Naive thymus-derived CD4-positive, alpha-beta T cell (primary cell): ENCODE results near the gene TOPBP1. TPM values are rescaled to one million over a fixed set of nuclear protein-coding genes. Genes with fewer than 3 reads are reported as not detected.

ENCODE experiments used
- ATAC-seq: fragments of 150-1000 bp; cut with Tn5 transposase; 2 replicates; pipeline ENCODE4 v1.10.0; 2021; ENCODE audit warnings: mild to moderate bottlenecking, moderate library complexity
- CTCF ChIA-PET: fragments of 350-600 bp; sonication (Branson Sonifier 250); formaldehyde crosslinking; loops from one replicate; lab custom pipeline; 2021; ENCODE audit warnings: antibody characterized with exemption; lab: Charles Lee
- POLR2A ChIA-PET: fragments of 350-600 bp; sonication (Branson Sonifier 250); formaldehyde crosslinking; loops from one replicate; lab custom pipeline; 2021; ENCODE audit warnings: antibody characterized with exemption, inconsistent platforms; lab: Charles Lee
- DNase-seq, 9 donors: peaks; one replicate each; pipeline versions ENCODE4 v3.0.0 to v3.0.0-alpha.2; 2020 to 2022; ENCODE audit warnings: mixed read lengths in 1 of 9
- H3K27ac ChIP-seq: one replicate; pipeline ENCODE4 v1.7.0; 2013; ENCODE audit warnings: mild to moderate bottlenecking, low read depth, low read length, moderate library complexity
- H3K27me3 ChIP-seq, 2 donors: one replicate each; pipeline ENCODE4 v1.7.0; 2013; ENCODE audit warnings: low read length in 2 of 2, mild to moderate bottlenecking in 2 of 2, moderate library complexity in 2 of 2; ENCODE audit not compliant: control insufficient read depth in 2 of 2, insufficient read depth in 2 of 2
- H3K36me3 ChIP-seq, 3 experiments: 1 replicate in 2 of 3; 2 replicates in 1 of 3; pipeline ENCODE4 v1.7.0; 2013; ENCODE audit warnings: low read length in 3 of 3, mild to moderate bottlenecking in 3 of 3, moderate library complexity in 1 of 3; ENCODE audit not compliant: insufficient read depth in 3 of 3, control insufficient read depth in 2 of 3
- H3K4me1 ChIP-seq, 2 donors: one replicate each; pipeline ENCODE4 v1.7.0; 2013; ENCODE audit warnings: low read length in 2 of 2, mild to moderate bottlenecking in 2 of 2, moderate library complexity in 1 of 2; ENCODE audit not compliant: control insufficient read depth in 2 of 2, insufficient read depth in 2 of 2
- H3K4me3 ChIP-seq: 2 replicates; pipeline ENCODE4 v1.7.0; 2013; ENCODE audit warnings: mild to moderate bottlenecking, low read length
- H3K9me3 ChIP-seq, 3 experiments: 1 replicate in 2 of 3; 2 replicates in 1 of 3; pipeline ENCODE4 v1.7.0; 2013; ENCODE audit warnings: low read length in 3 of 3; ENCODE audit not compliant: control insufficient read depth in 2 of 3
- H3K27ac Mint-ChIP-seq, 9 donors: one replicate each; pipeline ENCODE4 v1.8.0; 2020 to 2022; ENCODE audit warnings: mixed read lengths in 9 of 9, mild to moderate bottlenecking in 8 of 9, moderate library complexity in 5 of 9, inconsistent platforms in 2 of 9
- H3K27me3 Mint-ChIP-seq, 5 donors: one replicate each; pipeline ENCODE4 v1.8.0; 2021 to 2022; ENCODE audit warnings: mixed read lengths in 5 of 5, mild to moderate bottlenecking in 1 of 5
- H3K36me3 Mint-ChIP-seq, 5 donors: one replicate each; pipeline ENCODE4 v1.8.0; 2020 to 2022; ENCODE audit warnings: mixed read lengths in 5 of 5, mild to moderate bottlenecking in 3 of 5, inconsistent platforms in 1 of 5
- H3K4me1 Mint-ChIP-seq, 7 donors: one replicate each; pipeline ENCODE4 v1.8.0; 2020 to 2022; ENCODE audit warnings: mixed read lengths in 7 of 7, mild to moderate bottlenecking in 3 of 7, inconsistent platforms in 1 of 7
- H3K4me3 Mint-ChIP-seq, 10 donors: one replicate each; pipeline ENCODE4 v1.8.0; 2020 to 2022; ENCODE audit warnings: mild to moderate bottlenecking in 10 of 10, mixed read lengths in 10 of 10, moderate library complexity in 6 of 10, inconsistent platforms in 2 of 10
- H3K9me3 Mint-ChIP-seq, 11 donors: one replicate each; pipeline ENCODE4 v1.8.0; 2020 to 2022; ENCODE audit warnings: mixed read lengths in 11 of 11, mild to moderate bottlenecking in 4 of 11, inconsistent platforms in 1 of 11, moderate library complexity in 1 of 11
- intact Hi-C, 2 donors: fragments of 100-400 bp; cut with micrococcal nuclease; formaldehyde crosslinking; loops; one replicate each; pipeline ENCODE4 v1.15.1; 2023
- polyA plus RNA-seq, 2 donors: library from polyadenylated mRNA; unstranded; fragments of 300-500 nt; fragmentation: Illumina TruSeq; gene quantifications; one replicate each; pipeline ENCODE4 v1.2.3, GENCODE V29; 2021
- total RNA-seq, 6 experiments: library from RNA in 5 of 6; stranded (reverse) in 5 of 6; gene quantifications; 1 replicate in 5 of 6; 2 replicates in 1 of 6; pipeline ENCODE4 v1.2.3 and lab custom pipeline; 2021 to 2026

Gene TOPBP1
- total and polyA plus RNA-seq, 7 experiments from 2014 or later, result 5.2 to 73.8 (median 28.7) TPM

DNA sequence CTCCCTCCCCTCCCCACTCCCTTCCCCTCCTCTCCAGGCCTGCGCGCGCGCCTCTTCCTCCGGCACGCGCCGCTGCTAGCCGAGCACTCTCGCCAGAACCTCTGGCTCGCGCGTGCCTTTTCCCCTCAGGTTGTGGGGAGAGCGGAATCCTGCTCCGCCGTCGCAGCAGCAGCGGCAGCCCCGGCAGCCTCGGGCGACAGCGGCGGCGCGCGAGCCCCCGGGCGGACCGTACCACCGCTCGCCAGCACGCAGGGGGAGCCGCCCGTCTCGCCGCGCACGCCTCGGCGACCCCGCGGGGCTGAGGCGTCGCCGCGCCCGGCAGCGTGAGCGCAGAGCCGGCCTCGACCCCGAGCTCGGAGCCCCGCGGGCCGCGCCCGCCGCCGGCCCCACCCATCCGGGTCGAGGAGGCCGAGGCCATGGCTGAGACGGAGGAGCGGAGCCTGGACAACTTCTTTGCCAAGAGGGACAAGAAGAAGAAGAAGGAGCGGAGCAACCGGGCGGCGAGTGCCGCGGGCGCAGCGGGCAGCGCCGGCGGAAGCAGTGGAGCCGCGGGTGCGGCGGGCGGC lies 88.0 kb downstream of the TOPBP1 start, which contains the start of gene CDV3:
Gene CDV3 (plus strand): TSS at position 58 of the 566 bp plus-strand sequence. CDS start 359 bp downstream, at position 417.
- DNase-seq (no peak), ATAC-seq (peak; percentile 62)
- Histone ChIP-seq H3K4me1 (peaks cover 34 to 44% of the 10 kb centered on the region in 2 donors), H3K27ac (peak within 1 kb of the TSS; percentile 90), H3K9me3 (no peaks in the 10 kb centered on the region), H3K4me3 (peak within 1 kb of the TSS; percentile 83), H3K36me3 (peaks cover 6 to 19% (median 7%) of the 10 kb centered on the region in 3 experiments), H3K27me3 (no peaks in the 10 kb centered on the region)
- H3K27ac Mint-ChIP-seq, result peak within 1 kb of the TSS; percentile 91 to 100 (median 98)
- ChIA-PET POLR2A (interaction anchor here (0.6 to 9.8 kb wide), 21 partner anchors 11 to 1156 kb away, joined by 3 to 179 read pairs (median 4); partner anchors contain the start of genes ANAPC13, CEP63, DNAJC13 and RYK), CTCF (interaction anchor here (1.4 to 2.3 kb wide), 3 partner anchors 82 to 85 kb away, joined by 6 to 18 read pairs (median 10); no protein-coding TSS in a partner anchor)
- peaks cover 0 to 2% (median 0%) of the 10 kb centered on the region in 11 donors for H3K9me3 Mint-ChIP-seq
- no peaks in the 10 kb centered on the region for H3K27me3 Mint-ChIP-seq
- peaks cover 0 to 35% (median 16%) of the 10 kb centered on the region in 5 donors for H3K36me3 Mint-ChIP-seq
- H3K4me3 Mint-ChIP-seq, result peak within 1 kb of the TSS; percentile 89 to 100 (median 96)
- intact Hi-C loops, result loop anchor here (1.0 to 5.0 kb wide), 16 partner anchors 67 to 1156 kb away; partner anchors contain the start of genes NPHP3 (in 2 of the 2), SRPRB (in 2 of the 2), CEP63 (in 1 of the 2) and DNAJC13 (in 1 of the 2)
- peaks cover 31 to 72% (median 58%) of the 10 kb centered on the region in 7 donors for H3K4me1 Mint-ChIP-seq

DNA sequence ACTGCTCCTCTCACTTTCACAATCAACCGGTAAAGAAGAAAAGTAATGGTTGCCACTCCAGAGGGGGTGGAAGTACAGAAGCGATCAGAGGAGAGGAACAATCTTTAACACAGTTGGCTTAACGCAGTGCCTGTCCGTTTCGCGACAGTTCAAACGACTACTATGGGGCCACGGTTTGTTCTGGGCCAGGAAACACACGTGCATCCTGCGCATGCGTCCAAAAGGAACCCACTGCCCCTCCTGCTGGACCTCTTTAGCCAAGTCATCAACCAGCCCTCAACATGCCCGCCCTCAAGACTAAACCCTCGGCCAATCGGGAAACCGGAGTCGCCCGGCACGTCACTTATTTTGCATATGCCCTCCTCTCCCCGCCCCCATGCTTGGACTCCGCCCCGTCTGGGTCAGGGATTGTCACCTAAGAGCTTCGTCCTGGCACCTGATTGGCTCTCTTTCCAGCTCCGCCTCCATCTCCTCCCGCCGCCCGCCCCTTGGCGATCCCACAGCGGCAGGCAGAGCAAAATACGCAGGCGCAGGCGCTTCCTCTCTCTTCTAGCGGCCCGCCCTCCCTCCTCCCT lies 88.6 kb downstream of the TOPBP1 start:
- H3K27ac ChIP-seq, result peak overlapping the region; percentile 90
- H3K27me3 ChIP-seq, result no peaks in the 10 kb centered on the region
- peaks cover 0 to 2% (median 0%) of the 10 kb centered on the region in 11 donors for H3K9me3 Mint-ChIP-seq
- H3K4me1 Mint-ChIP-seq, result peaks cover 26 to 67% (median 53%) of the 10 kb centered on the region in 7 donors
- H3K4me3 Mint-ChIP-seq, result peak overlapping the region; percentile 74 to 99 (median 89)
- ChIA-PET CTCF (interaction anchor here (2.0 to 2.3 kb wide), 2 partner anchors 82 to 84 kb away, joined by 10 to 18 read pairs; no protein-coding TSS in a partner anchor), POLR2A (interaction anchor here (0.6 to 9.8 kb wide), 20 partner anchors 18 to 1156 kb away, joined by 3 to 179 read pairs (median 4); partner anchors contain the start of genes ANAPC13, CEP63, DNAJC13 and RYK)
- no peaks in the 10 kb centered on the region for H3K27me3 Mint-ChIP-seq
- H3K36me3 Mint-ChIP-seq, result peaks cover 0 to 34% (median 16%) of the 10 kb centered on the region in 5 donors
- peaks cover under 1 to 14% (median 2%) of the 10 kb centered on the region in 3 experiments for H3K36me3 ChIP-seq
- ATAC-seq (peak; percentile 90), DNase-seq (peak; percentile 99 to 100 (median 100))
- intact Hi-C loops, result loop anchor here (1.0 to 5.0 kb wide), 16 partner anchors 67 to 1156 kb away; partner anchors contain the start of genes NPHP3 (in 2 of the 2), SRPRB (in 2 of the 2), CEP63 (in 1 of the 2) and DNAJC13 (in 1 of the 2)
- peak overlapping the region; percentile 91 to 100 (median 98) for H3K27ac Mint-ChIP-seq
- peaks cover 29 to 38% of the 10 kb centered on the region in 2 donors for H3K4me1 ChIP-seq
- peak overlapping the region; percentile 59 for H3K4me3 ChIP-seq
- no peaks in the 10 kb centered on the region for H3K9me3 ChIP-seq

DNA sequence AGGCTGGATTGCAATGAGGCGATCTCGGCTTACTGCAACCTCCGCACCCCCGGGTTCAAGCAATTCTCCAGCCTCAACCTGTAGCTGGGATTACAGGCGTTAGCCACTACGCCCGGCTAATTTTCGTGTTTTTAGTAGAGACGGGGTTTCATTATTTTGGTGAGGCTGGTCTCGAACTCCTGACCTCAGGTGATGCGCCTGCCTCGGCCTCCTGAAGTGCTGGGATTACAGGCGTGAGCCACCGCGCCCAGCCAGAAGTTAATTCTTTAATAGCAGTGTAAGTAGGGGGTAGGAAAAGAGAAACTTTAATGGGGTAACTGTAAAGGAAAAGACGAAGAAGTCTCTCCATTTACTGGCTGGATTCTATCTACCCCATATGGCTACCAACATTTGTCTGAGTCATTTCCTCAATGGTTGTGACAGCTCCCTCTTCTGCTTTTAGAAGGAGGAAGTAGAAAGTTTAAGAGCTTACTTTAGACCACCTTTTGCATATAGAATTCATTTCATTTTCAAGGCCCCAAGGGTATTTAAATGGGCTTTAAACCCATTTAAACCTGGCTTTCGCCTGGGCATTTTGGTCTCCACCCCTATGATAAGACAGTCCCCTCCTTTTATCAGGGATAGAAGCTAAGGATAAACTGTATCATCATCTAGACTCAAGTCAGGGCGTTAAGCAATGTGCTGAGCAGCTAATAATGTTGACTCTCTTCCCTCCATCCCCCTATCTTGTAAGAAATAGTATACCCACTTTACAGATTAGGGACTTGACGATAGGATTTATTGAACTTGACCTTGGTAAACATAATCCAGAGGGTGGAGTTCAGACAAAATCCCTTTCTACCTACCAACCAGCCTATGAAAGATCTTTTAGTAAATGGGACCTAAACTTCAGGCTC lies 89.3 kb downstream of the TOPBP1 start:
- peaks cover 0 to 27% (median 14%) of the 10 kb centered on the region in 5 donors for H3K36me3 Mint-ChIP-seq
- Histone ChIP-seq H3K36me3 (peaks cover 0 to 8% (median 0%) of the 10 kb centered on the region in 3 experiments), H3K4me1 (peaks cover 25 to 32% of the 10 kb centered on the region in 2 donors), H3K9me3 (no peaks in the 10 kb centered on the region), H3K27me3 (no peaks in the 10 kb centered on the region), H3K27ac (peak overlapping the region; percentile 77), H3K4me3 (peak overlapping the region; percentile 59)
- DNase-seq (peak in 4 of 9 donors; percentile 25 to 39 (median 36)), ATAC-seq (no peak)
- CTCF ChIA-PET, result interaction anchor here (1.0 to 2.3 kb wide), 3 partner anchors 72 to 83 kb away, joined by 4 to 18 read pairs (median 10); no protein-coding TSS in a partner anchor
- intact Hi-C loops, result loop anchor here (1.0 to 5.0 kb wide), 17 partner anchors 66 to 1155 kb away; partner anchors contain the start of genes NPHP3 (in 2 of the 2), SRPRB (in 2 of the 2), UBA5 (in 2 of the 2) and CEP63 (in 1 of the 2)
- peaks cover 0 to 2% (median 0%) of the 10 kb centered on the region in 11 donors for H3K9me3 Mint-ChIP-seq
- peak overlapping the region; percentile 91 to 100 (median 98) for H3K27ac Mint-ChIP-seq
- POLR2A ChIA-PET, result interaction anchor here (0.6 to 9.8 kb wide), 17 partner anchors 28 to 1155 kb away, joined by 3 to 179 read pairs (median 4); partner anchors contain the start of genes ANAPC13, CEP63, DNAJC13 and RYK
- no peaks in the 10 kb centered on the region for H3K27me3 Mint-ChIP-seq
- peaks cover 18 to 59% (median 45%) of the 10 kb centered on the region in 7 donors for H3K4me1 Mint-ChIP-seq
- H3K4me3 Mint-ChIP-seq, result peak overlapping the region; percentile 74 to 99 (median 89)

DNA sequence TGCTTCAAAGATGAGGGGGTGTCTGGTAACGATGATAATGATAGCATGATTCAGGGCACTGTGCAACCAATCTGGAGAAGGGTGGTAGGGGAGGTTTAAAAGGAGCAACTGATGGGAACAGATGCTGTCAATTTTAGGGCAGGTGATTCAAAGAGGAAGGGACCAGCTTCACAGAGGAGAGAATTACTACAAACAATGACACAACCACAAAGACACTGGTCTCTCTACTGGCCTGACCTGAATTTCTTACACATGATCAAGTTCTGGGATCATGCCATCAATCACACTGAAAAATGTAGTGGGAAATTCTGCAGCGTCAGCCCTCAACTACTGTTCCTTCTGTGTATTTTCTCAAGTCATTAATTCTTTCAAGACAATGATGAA lies 90.8 kb downstream of the TOPBP1 start:
- Histone ChIP-seq H3K27ac (no peak overlapping the region), H3K4me1 (peaks cover 20 to 23% of the 10 kb centered on the region in 2 donors), H3K27me3 (no peaks in the 10 kb centered on the region), H3K4me3 (no peak overlapping the region), H3K9me3 (no peaks in the 10 kb centered on the region), H3K36me3 (peaks cover 0 to 8% (median 0%) of the 10 kb centered on the region in 3 experiments)
- peaks cover 0 to 14% (median 2%) of the 10 kb centered on the region in 5 donors for H3K36me3 Mint-ChIP-seq
- no peaks in the 10 kb centered on the region for H3K27me3 Mint-ChIP-seq
- ChIA-PET CTCF (no interaction called here), POLR2A (interaction anchor here (0.6 to 9.8 kb wide), 2 partner anchors 9 to 79 kb away, joined by 3 to 179 read pairs; no protein-coding TSS in a partner anchor)
- no peak for DNase-seq
- H3K4me1 Mint-ChIP-seq, result peaks cover 6 to 45% (median 30%) of the 10 kb centered on the region in 7 donors
- ATAC-seq, result no peak
- peak overlapping the region in 1 of 10 donors; percentile 50 for H3K4me3 Mint-ChIP-seq
- intact Hi-C loops, result loop anchor here (5.0 kb wide), 3 partner anchors 129 to 909 kb away; partner anchors contain the start of gene UBA5 (in 1 of the 2)
- peak overlapping the region in 6 of 9 donors; percentile 32 to 100 (median 57) for H3K27ac Mint-ChIP-seq
- H3K9me3 Mint-ChIP-seq, result peaks cover 0 to 2% (median 0%) of the 10 kb centered on the region in 11 donors

DNA sequence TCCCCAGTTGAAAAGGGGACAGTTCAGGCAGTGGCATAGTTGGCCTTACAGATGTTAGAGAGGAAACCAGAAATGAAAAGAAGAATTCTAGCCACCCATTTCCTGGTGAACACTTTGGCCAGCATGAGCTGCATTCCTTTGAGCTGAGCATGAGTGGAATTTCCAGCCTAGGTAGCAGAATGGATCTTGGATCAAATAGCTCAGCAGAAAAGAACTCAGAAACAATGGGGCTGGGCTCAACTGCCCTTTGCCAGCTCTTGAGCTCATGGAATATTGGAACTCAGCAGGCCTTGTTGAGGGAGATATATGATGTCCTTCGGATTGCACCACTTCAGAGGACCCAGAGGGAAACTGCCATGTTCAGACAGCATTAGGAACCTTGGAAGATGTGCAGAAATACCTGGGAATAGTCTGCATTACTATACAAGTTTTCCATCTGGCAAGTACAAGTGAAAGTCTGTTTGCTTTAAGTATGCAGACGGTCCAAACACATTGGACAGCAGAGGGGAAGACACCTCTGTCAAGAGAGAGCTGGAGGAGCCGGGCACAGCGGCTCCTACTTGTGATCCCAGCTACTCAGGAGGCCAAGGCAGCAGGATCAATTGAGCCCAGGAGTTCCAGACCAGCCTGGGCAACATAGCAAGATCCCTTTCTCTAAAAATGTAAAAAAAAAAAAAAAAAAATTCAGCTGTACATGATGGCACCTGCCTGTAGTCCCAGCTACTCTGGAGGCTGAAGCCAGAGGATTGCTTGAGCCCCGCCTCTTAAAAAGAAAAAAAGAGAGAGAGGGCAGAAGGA lies 91.4 kb downstream of the TOPBP1 start:
- Histone ChIP-seq H3K4me3 (no peak overlapping the region), H3K4me1 (peaks cover 17% of the 10 kb centered on the region in 2 donors), H3K9me3 (no peaks in the 10 kb centered on the region), H3K27ac (no peak overlapping the region), H3K27me3 (no peaks in the 10 kb centered on the region), H3K36me3 (peaks cover 0 to 7% (median 0%) of the 10 kb centered on the region in 3 experiments)
- DNase-seq (no peak), ATAC-seq (no peak)
- intact Hi-C loops, result loop anchor here (5.0 kb wide), 3 partner anchors 128 to 908 kb away; partner anchors contain the start of gene UBA5 (in 1 of the 2)
- H3K27me3 Mint-ChIP-seq, result no peaks in the 10 kb centered on the region
- POLR2A ChIA-PET, result interaction anchor here (0.6 to 9.8 kb wide), 3 partner anchors 9 to 85 kb away, joined by 3 to 179 read pairs (median 3); no protein-coding TSS in a partner anchor
- peaks cover 0 to 2% (median 0%) of the 10 kb centered on the region in 11 donors for H3K9me3 Mint-ChIP-seq
- H3K36me3 Mint-ChIP-seq, result peaks cover 0 to 9% (median 0%) of the 10 kb centered on the region in 5 donors
- H3K4me3 Mint-ChIP-seq, result no peak overlapping the region
- H3K27ac Mint-ChIP-seq, result peak overlapping the region; percentile 12 to 100 (median 69)
- CTCF ChIA-PET, result interaction anchor here (1.4 kb wide), 1 partner anchor 79 kb away, joined by 4 read pairs; no protein-coding TSS in a partner anchor
- H3K4me1 Mint-ChIP-seq, result peaks cover 5 to 39% (median 25%) of the 10 kb centered on the region in 7 donors
